ENCODE results near the gene NR1H2.
"Not testable (repeated sequence)": the region's sequence is repeated elsewhere in the genome, so short reads cannot be mapped to it uniquely, and the experiment has no call there.

NR1H2 gene

GRCh38 chr19:50347089-50347581 is 29.1 kb upstream of the NR1H2 start:
- peak; percentile 83 for DNase-seq

- DNase-seq, result no peak
Observed at GRCh38 chr19:50349277-50350057, 26.8 kb upstream of the NR1H2 start.

- DNase-seq, result no peak
Observed at GRCh38 chr19:50352242-50352641, 24.0 kb upstream of the NR1H2 start.

GRCh38 chr19:50353487-50353880 is 22.8 kb upstream of the NR1H2 start:
- DNase-seq, result not testable (repeated sequence)

- no peak for DNase-seq
Observed at GRCh38 chr19:50356691-50357177, 19.5 kb upstream of the NR1H2 start.

GRCh38 chr19:50357178-50358100 is 18.8 kb upstream of the NR1H2 start:
- DNase-seq, result peak; percentile 87

GRCh38 chr19:50358483-50359327 is 17.6 kb upstream of the NR1H2 start:
- DNase-seq, result peak; percentile 80

- no peak for DNase-seq
Observed at GRCh38 chr19:50359328-50359818, 16.9 kb upstream of the NR1H2 start.

GRCh38 chr19:50361290-50362029 is 14.8 kb upstream of the NR1H2 start:
- DNase-seq, result no peak

GRCh38 chr19:50362030-50362412 is 14.2 kb upstream of the NR1H2 start:
- DNase-seq, result no peak

- DNase-seq, result peak; percentile 84
Observed at GRCh38 chr19:50362656-50363424, 13.4 kb upstream of the NR1H2 start.

- DNase-seq, result no peak
Observed at GRCh38 chr19:50365434-50366306, 10.6 kb upstream of the NR1H2 start, which contains the start of gene NAPSA. Gene NAPSA, minus strand, starts transcription at chr19:50365639. Its CDS starts 18 bp downstream, at chr19:50365621.

GRCh38 chr19:50368649-50369570 is 7.3 kb upstream of the NR1H2 start:
- peak; percentile 87 for DNase-seq

- DNase-seq, result no peak
Observed at GRCh38 chr19:50371914-50372475, 4.3 kb upstream of the NR1H2 start.

GRCh38 chr19:50377051-50377461 is 799 bp downstream of the NR1H2 start:
- no peak for DNase-seq

- no peak for DNase-seq
Observed at GRCh38 chr19:50377517-50377916, 1.3 kb downstream of the NR1H2 start.

GRCh38 chr19:50378169-50378862 is 2.1 kb downstream of the NR1H2 start:
- no peak for DNase-seq

- DNase-seq, result no peak
Observed at GRCh38 chr19:50378863-50379236, 2.6 kb downstream of the NR1H2 start.

Data from activated CD4-positive, alpha-beta T cell treated with anti-CD3 and anti-CD28 coated beads, Interleukin-2, amount 50 U/mL, for 16 hours (primary cell).